ENCODE measurements around the gene CADPS. TPM values are rescaled to one million over a fixed set of nuclear protein-coding genes. Genes with fewer than 3 reads are reported as not detected.

Gene CADPS
- polyA plus RNA-seq, 4 donors = 1.8 to 2.5 (median 2.2) TPM

GRCh38 chr3:62700357-62700756 lies 174.9 kb downstream of the CADPS start:
- DNase-seq (ENCODE audit: low read depth in 4 of 4, low spot score in 3 of 4) = no peak

- DNase-seq (ENCODE audit: low read depth in 4 of 4, low spot score in 3 of 4) = no peak
Measured at GRCh38 chr3:62699728-62700127, 175.5 kb downstream of the CADPS start.

GRCh38 chr3:62696011-62696410 lies 179.2 kb downstream of the CADPS start:
- no peak for DNase-seq (ENCODE audit: low read depth in 4 of 4, low spot score in 3 of 4)

- no peak for DNase-seq (ENCODE audit: low read depth in 4 of 4, low spot score in 3 of 4)
Measured at GRCh38 chr3:62688812-62689211, 186.4 kb downstream of the CADPS start.

GRCh38 chr3:62688050-62688449 lies 187.2 kb downstream of the CADPS start:
- DNase-seq (ENCODE audit: low read depth in 4 of 4, low spot score in 3 of 4) = no peak

GRCh38 chr3:62686503-62687294 lies 188.5 kb downstream of the CADPS start:
- DNase-seq (ENCODE audit: low read depth in 4 of 4, low spot score in 3 of 4) = no peak

- DNase-seq (ENCODE audit: low read depth in 4 of 4, low spot score in 3 of 4) = no peak
Measured at GRCh38 chr3:62682826-62683225, 192.4 kb downstream of the CADPS start.

- DNase-seq (ENCODE audit: low read depth in 4 of 4, low spot score in 3 of 4) = no peak
Measured at GRCh38 chr3:62679988-62680387, 195.2 kb downstream of the CADPS start.

GRCh38 chr3:62678841-62679240 lies 196.4 kb downstream of the CADPS start:
- no peak for DNase-seq (ENCODE audit: low read depth in 4 of 4, low spot score in 3 of 4)

- no peak for DNase-seq (ENCODE audit: low read depth in 4 of 4, low spot score in 3 of 4)
Measured at GRCh38 chr3:62677926-62678325, 197.3 kb downstream of the CADPS start.

- DNase-seq (ENCODE audit: low read depth in 4 of 4, low spot score in 3 of 4) = no peak
Measured at GRCh38 chr3:62676689-62677271, 198.4 kb downstream of the CADPS start.

- no peak for DNase-seq (ENCODE audit: low read depth in 4 of 4, low spot score in 3 of 4)
Measured at GRCh38 chr3:62675492-62675891, 199.7 kb downstream of the CADPS start.

- DNase-seq (ENCODE audit: low read depth in 4 of 4, low spot score in 3 of 4) = no peak
Measured at GRCh38 chr3:62672988-62673313, 202.3 kb downstream of the CADPS start.

- DNase-seq (ENCODE audit: low read depth in 4 of 4, low spot score in 3 of 4) = no peak
Measured at GRCh38 chr3:62672270-62672987, 202.8 kb downstream of the CADPS start.

GRCh38 chr3:62670351-62670750 lies 204.9 kb downstream of the CADPS start:
- no peak for DNase-seq (ENCODE audit: low read depth in 4 of 4, low spot score in 3 of 4)

- DNase-seq (ENCODE audit: low read depth in 4 of 4, low spot score in 3 of 4) = no peak
Measured at GRCh38 chr3:62669161-62669560, 206.1 kb downstream of the CADPS start.

GRCh38 chr3:62667714-62668113 lies 207.5 kb downstream of the CADPS start:
- no peak for DNase-seq (ENCODE audit: low read depth in 4 of 4, low spot score in 3 of 4)

- peak; percentile 25 to 42 (median 36) for DNase-seq (ENCODE audit: low read depth in 4 of 4, low spot score in 3 of 4)
Measured at GRCh38 chr3:62665627-62666437, 209.4 kb downstream of the CADPS start.

- no peak for DNase-seq (ENCODE audit: low read depth in 4 of 4, low spot score in 3 of 4)
Measured at GRCh38 chr3:62662677-62663076, 212.5 kb downstream of the CADPS start.

- DNase-seq (ENCODE audit: low read depth in 4 of 4, low spot score in 3 of 4) = no peak
Measured at GRCh38 chr3:62659660-62660059, 215.6 kb downstream of the CADPS start.

GRCh38 chr3:62655691-62656063 lies 219.5 kb downstream of the CADPS start:
- DNase-seq (ENCODE audit: low read depth in 4 of 4, low spot score in 3 of 4) = no peak

All from left renal pelvis (tissue), 4 donors.